HepG2 (cell line): ENCODE data around the gene INPP4B.

ENCODE experiments used
- AFF4 ChIP-seq: sonication (generic); formaldehyde crosslinking; IDR thresholded peaks from 2 replicates; pipeline ENCODE4 v1.4.0; 2020; ENCODE audit warnings: missing genetic modification reagents
- CTCF ChIP-seq: sonication (generic); formaldehyde crosslinking; IDR thresholded peaks from 2 replicates; pipeline ENCODE4 v1.5.0; 2020; ENCODE audit warnings: mild to moderate bottlenecking, missing genetic modification reagents, moderate library complexity
- PBX3 ChIP-seq: sonication (generic); formaldehyde crosslinking; IDR thresholded peaks from 2 replicates; pipeline ENCODE4 v1.8.1; 2023; ENCODE audit warnings: missing genetic modification reagents, inconsistent platforms, borderline replicate concordance
- POLR2AphosphoS5 ChIP-seq: IDR thresholded peaks from 2 replicates; pipeline ENCODE4 v1.6.1; 2012; ENCODE audit warnings: low read depth, low read length
- RAD51 ChIP-seq: fragments of 450-650 bp; IDR thresholded peaks from 2 replicates; pipeline ENCODE4 v1.6.1; 2016; ENCODE audit warnings: borderline replicate concordance
- RERE ChIP-seq: IDR thresholded peaks from 2 replicates; pipeline ENCODE4 v1.6.1; 2016; ENCODE audit warnings: low read depth, missing genetic modification reagents, missing compliant biosample characterization
- ZNF253 ChIP-seq: sonication (generic); formaldehyde crosslinking; IDR thresholded peaks from 2 replicates; pipeline ENCODE4 v1.8.0; 2022; ENCODE audit warnings: mild to moderate bottlenecking, missing genetic modification reagents, borderline replicate concordance

GRCh38 chr4:142781114-142781513 is 65.0 kb downstream of the INPP4B start:
- TF ChIP-seq RERE (CRISPR knock-in tag) (no peak), ZNF253 (CRISPR knock-in tag) (no peak), RAD51 (no peak), PBX3 (no peak), POLR2AphosphoS5 (no peak), AFF4 (CRISPR knock-in tag) (no peak), CTCF (CRISPR knock-in tag) (no peak)
